Measurements from ENCODE around the gene METTL8.

DNA sequence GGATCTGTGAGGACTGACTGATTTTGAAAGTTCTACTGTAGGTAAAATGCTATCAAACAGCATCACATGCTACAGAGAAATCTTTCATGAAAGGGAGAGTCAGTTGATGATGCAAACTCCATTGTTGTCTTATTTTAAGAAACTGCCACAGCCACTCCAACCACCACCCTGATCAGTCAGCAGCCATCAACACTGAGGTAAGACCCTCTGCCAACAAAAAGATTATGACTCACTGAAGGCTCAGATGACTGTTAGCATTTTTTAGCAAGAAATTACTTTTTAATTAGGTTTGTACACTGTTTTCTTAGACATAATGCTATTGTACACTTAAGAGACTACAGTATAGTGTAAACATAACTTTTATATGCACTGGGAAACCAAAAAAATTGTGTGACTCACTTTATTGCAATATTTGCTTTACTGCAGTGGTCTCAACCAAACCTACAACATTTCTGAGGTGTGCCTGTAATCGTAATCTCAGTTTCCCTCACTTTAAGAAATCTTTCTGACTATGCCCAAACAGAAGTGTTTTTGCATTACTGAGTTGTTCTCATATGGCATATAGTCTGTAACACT, 42.8 kb downstream of the METTL8 start:
- TF ChIP-seq EZH2phosphoT487 (IDR thresholded peaks at IDR 0.05; ENCODE audit: low read depth, severe bottlenecking, unreplicated experiment) (no peak), EZH2 (IDR thresholded peaks at IDR 0.05; ENCODE audit: borderline replicate concordance) (no peak)
- TF ChIP-seq, protein P1, sequence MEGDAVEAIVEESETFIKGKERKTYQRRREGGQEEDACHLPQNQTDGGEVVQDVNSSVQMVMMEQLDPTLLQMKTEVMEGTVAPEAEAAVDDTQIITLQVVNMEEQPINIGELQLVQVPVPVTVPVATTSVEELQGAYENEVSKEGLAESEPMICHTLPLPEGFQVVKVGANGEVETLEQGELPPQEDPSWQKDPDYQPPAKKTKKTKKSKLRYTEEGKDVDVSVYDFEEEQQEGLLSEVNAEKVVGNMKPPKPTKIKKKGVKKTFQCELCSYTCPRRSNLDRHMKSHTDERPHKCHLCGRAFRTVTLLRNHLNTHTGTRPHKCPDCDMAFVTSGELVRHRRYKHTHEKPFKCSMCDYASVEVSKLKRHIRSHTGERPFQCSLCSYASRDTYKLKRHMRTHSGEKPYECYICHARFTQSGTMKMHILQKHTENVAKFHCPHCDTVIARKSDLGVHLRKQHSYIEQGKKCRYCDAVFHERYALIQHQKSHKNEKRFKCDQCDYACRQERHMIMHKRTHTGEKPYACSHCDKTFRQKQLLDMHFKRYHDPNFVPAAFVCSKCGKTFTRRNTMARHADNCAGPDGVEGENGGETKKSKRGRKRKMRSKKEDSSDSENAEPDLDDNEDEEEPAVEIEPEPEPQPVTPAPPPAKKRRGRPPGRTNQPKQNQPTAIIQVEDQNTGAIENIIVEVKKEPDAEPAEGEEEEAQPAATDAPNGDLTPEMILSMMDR (IDR thresholded peaks at IDR 0.05; ENCODE audit: poor library complexity), result no peak
